RWPE2 (cell line): ENCODE data around the gene PGRMC2.

Experiments
- ATAC-seq: fragments of 200-7000 bp; cut with Tn5 transposase; 3 replicates; pipeline ENCODE4 v1.9.1; 2021; ENCODE audit warnings: low read depth
- DNase-seq: peaks from one replicate; pipeline ENCODE4 v3.0.0-alpha.2; 2020; ENCODE audit warnings: low spot score
- H3K27ac ChIP-seq: fragments of 450-650 bp; 2 replicates; pipeline ENCODE4 v1.5.1; 2017; ENCODE audit warnings: mild to moderate bottlenecking; ENCODE audit not compliant: poor library complexity, severe bottlenecking
- H3K27me3 ChIP-seq: fragments of 250-450 bp; sonication (Bioruptor Pico); 2 replicates; pipeline ENCODE4 v1.5.1; 2021; ENCODE audit warnings: mild to moderate bottlenecking, moderate library complexity; ENCODE audit not compliant: insufficient read depth, poor library complexity, severe bottlenecking
- H3K36me3 ChIP-seq: fragments of 250-450 bp; sonication (Bioruptor Pico); 2 replicates; pipeline ENCODE4 v1.5.1; 2020; ENCODE audit warnings: low read depth, mild to moderate bottlenecking, moderate library complexity
- H3K4me1 ChIP-seq: fragments of 250-450 bp; sonication (Bioruptor Pico); 2 replicates; pipeline ENCODE4 v1.5.1; 2021; ENCODE audit warnings: mild to moderate bottlenecking, moderate library complexity; ENCODE audit not compliant: insufficient read depth, poor library complexity, severe bottlenecking
- H3K4me3 ChIP-seq: fragments of 250-450 bp; sonication (Bioruptor Pico); 2 replicates; pipeline ENCODE4 v1.5.1; 2021; ENCODE audit warnings: mild to moderate bottlenecking, moderate library complexity; ENCODE audit not compliant: severe bottlenecking
- H3K9me3 ChIP-seq: fragments of 250-450 bp; sonication (Bioruptor Pico); 2 replicates; pipeline ENCODE4 v1.5.1; 2021; ENCODE audit warnings: mild to moderate bottlenecking, moderate library complexity; ENCODE audit not compliant: severe bottlenecking
- CTCF ChIP-seq: fragments of 450-650 bp; IDR thresholded peaks from one replicate; pipeline ENCODE4 v1.5.1; 2017; ENCODE audit warnings: mild to moderate bottlenecking, moderate library complexity; ENCODE audit not compliant: poor library complexity, severe bottlenecking

PGRMC2 gene

GRCh38 chr4:128298852-128299251 is 11.2 kb upstream of the PGRMC2 start:
- no peak for ATAC-seq
- TF ChIP-seq CTCF, result no peak
- Histone ChIP-seq H3K4me1 (no peaks in the 10 kb centered on the region), H3K27me3 (no peaks in the 10 kb centered on the region), H3K27ac (no peak overlapping the region), H3K9me3 (no peaks in the 10 kb centered on the region), H3K36me3 (no peaks in the 10 kb centered on the region), H3K4me3 (no peak overlapping the region)
- no peak for DNase-seq

- Histone ChIP-seq H3K4me3 (no peak overlapping the region), H3K27ac (no peak overlapping the region), H3K9me3 (no peaks in the 10 kb centered on the region), H3K27me3 (no peaks in the 10 kb centered on the region), H3K36me3 (no peaks in the 10 kb centered on the region), H3K4me1 (no peaks in the 10 kb centered on the region)
- DNase-seq (no peak), ATAC-seq (no peak)
- no peak for TF ChIP-seq CTCF
Observed at GRCh38 chr4:128298146-128298758, 10.6 kb upstream of the PGRMC2 start.

GRCh38 chr4:128295255-128295654 is 7.6 kb upstream of the PGRMC2 start:
- no peak for DNase-seq
- no peak for TF ChIP-seq CTCF
- no peaks in the 10 kb centered on the region for H3K9me3 ChIP-seq
- H3K27me3 ChIP-seq, result no peaks in the 10 kb centered on the region
- no peaks in the 10 kb centered on the region for H3K4me1 ChIP-seq
- no peak overlapping the region for H3K27ac ChIP-seq
- no peaks in the 10 kb centered on the region for H3K36me3 ChIP-seq
- no peak for ATAC-seq
- H3K4me3 ChIP-seq, result no peak overlapping the region

DNA sequence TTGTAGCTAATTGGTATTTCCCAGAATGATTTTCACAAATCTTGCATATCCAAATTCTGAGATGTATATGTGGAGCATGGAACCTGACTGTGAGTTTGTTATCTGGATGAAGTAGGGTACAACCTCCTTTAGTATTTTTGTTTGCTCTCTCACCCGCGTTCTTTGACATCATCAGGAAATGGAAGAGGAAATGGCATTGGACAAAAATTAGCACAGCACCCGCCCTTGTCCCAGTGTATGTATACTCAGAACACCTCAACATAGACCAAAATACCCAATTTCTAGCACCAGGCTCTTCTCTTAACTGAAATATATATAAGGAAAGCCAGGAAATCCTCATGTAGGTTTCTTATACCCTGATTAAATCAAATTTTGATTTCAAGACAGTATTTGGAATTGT is 6.9 kb upstream of the PGRMC2 start:
- no peaks in the 10 kb centered on the region for H3K9me3 ChIP-seq
- H3K27ac ChIP-seq, result no peak overlapping the region

More for the DNA sequence above, 6.9 kb upstream of the PGRMC2 start:
- Histone ChIP-seq H3K27me3 (no peaks in the 10 kb centered on the region), H3K36me3 (no peaks in the 10 kb centered on the region), H3K4me1 (no peaks in the 10 kb centered on the region), H3K4me3 (no peak overlapping the region)
- DNase-seq, result no peak
- ATAC-seq, result no peak
- TF ChIP-seq CTCF, result no peak
